ENCODE data around the gene ZNF275.

GRCh38 chrX:153306527-153307115 is 27.3 kb upstream of the ZNF275 start:
- TF ChIP-seq EZH2 (IDR thresholded peaks at IDR 0.05; ENCODE audit: borderline replicate concordance, low read length) = no peak
- no peak for TF ChIP-seq CTCF (conservative IDR thresholded peaks at IDR 0.05 in 1 of 2, IDR thresholded peaks at IDR 0.05 in 1 of 2; ENCODE audit: extremely low read depth in 1 of 2, insufficient read depth in 1 of 2, low read depth in 1 of 2, low read length in 2 of 2)
